ENCODE results near the gene RBFOX1. TPM values are rescaled to one million over a fixed set of nuclear protein-coding genes. Genes with fewer than 3 reads are reported as not detected.

The RBFOX1 gene
- total RNA-seq, 1 donor: not detected

GRCh38 chr16:7532534-7532933 is 199.9 kb downstream of the RBFOX1 start:
- H3K4me3 ChIP-seq (ENCODE audit: low read depth, low read length): no peak overlapping the region
- no peak for DNase-seq (ENCODE audit: low read depth)
- no peak for TF ChIP-seq CTCF (IDR thresholded peaks at IDR 0.05; ENCODE audit: insufficient read depth, low read length)

- no peak for DNase-seq (ENCODE audit: low read depth)
- no peak overlapping the region for H3K4me3 ChIP-seq (ENCODE audit: low read depth, low read length)
- TF ChIP-seq CTCF (IDR thresholded peaks at IDR 0.05; ENCODE audit: insufficient read depth, low read length): no peak
Observed at GRCh38 chr16:7534749-7535148, 202.1 kb downstream of the RBFOX1 start.

- no peak for DNase-seq (ENCODE audit: low read depth)
- no peak overlapping the region for H3K4me3 ChIP-seq (ENCODE audit: low read depth, low read length)
- no peak for TF ChIP-seq CTCF (IDR thresholded peaks at IDR 0.05; ENCODE audit: insufficient read depth, low read length)
Observed at GRCh38 chr16:7541026-7541425, 208.4 kb downstream of the RBFOX1 start.

GRCh38 chr16:7545251-7545650 is 212.6 kb downstream of the RBFOX1 start:
- no peak for DNase-seq (ENCODE audit: low read depth)
- H3K4me3 ChIP-seq (ENCODE audit: low read depth, low read length): no peak overlapping the region
- TF ChIP-seq CTCF (IDR thresholded peaks at IDR 0.05; ENCODE audit: insufficient read depth, low read length): no peak

- TF ChIP-seq CTCF (IDR thresholded peaks at IDR 0.05; ENCODE audit: insufficient read depth, low read length): no peak
- no peak overlapping the region for H3K4me3 ChIP-seq (ENCODE audit: low read depth, low read length)
- DNase-seq (ENCODE audit: low read depth): no peak
Observed at GRCh38 chr16:7546948-7547347, 214.3 kb downstream of the RBFOX1 start.

GRCh38 chr16:7547736-7548135 is 215.1 kb downstream of the RBFOX1 start:
- no peak overlapping the region for H3K4me3 ChIP-seq (ENCODE audit: low read depth, low read length)
- DNase-seq (ENCODE audit: low read depth): no peak
- no peak for TF ChIP-seq CTCF (IDR thresholded peaks at IDR 0.05; ENCODE audit: insufficient read depth, low read length)

GRCh38 chr16:7548796-7549318 is 216.2 kb downstream of the RBFOX1 start:
- DNase-seq (ENCODE audit: low read depth): no peak
- TF ChIP-seq CTCF (IDR thresholded peaks at IDR 0.05; ENCODE audit: insufficient read depth, low read length): no peak
- no peak overlapping the region for H3K4me3 ChIP-seq (ENCODE audit: low read depth, low read length)

Measured in fibroblast of the aortic adventitia (primary cell).